Parathyroid adenoma (tissue), 2 donors: ENCODE data around the gene GGPS1.
"Not testable (repeated sequence)": the region's sequence is repeated elsewhere in the genome, so short reads cannot be mapped to it uniquely, and the experiment has no call there.

Experiments
- H2AFZ ChIP-seq: fragments of 300-600 bp; sonication (generic); one replicate; pipeline ENCODE4 v1.7.0; 2017; ENCODE audit warnings: antibody characterized with exemption, mild to moderate bottlenecking
- H3K27ac ChIP-seq: fragments of 300-600 bp; sonication (generic); one replicate; pipeline ENCODE4 v1.7.0; 2017
- H3K27me3 ChIP-seq: fragments of 300-600 bp; sonication (generic); one replicate; pipeline ENCODE4 v1.7.0; 2017; ENCODE audit warnings: low read length; ENCODE audit not compliant: control insufficient read depth, insufficient read depth
- H3K36me3 ChIP-seq: fragments of 300-600 bp; sonication (generic); one replicate; pipeline ENCODE4 v1.7.0; 2017; ENCODE audit warnings: low read length; ENCODE audit not compliant: control insufficient read depth, insufficient read depth
- H3K4me1 ChIP-seq: fragments of 300-600 bp; sonication (generic); one replicate; pipeline ENCODE4 v1.7.0; 2017; ENCODE audit warnings: control low read depth
- H3K4me2 ChIP-seq: fragments of 300-600 bp; sonication (generic); one replicate; pipeline ENCODE4 v1.7.0; 2017; ENCODE audit warnings: low read length
- H3K4me3 ChIP-seq: fragments of 300-600 bp; sonication (generic); one replicate; pipeline ENCODE4 v1.7.0; 2017; ENCODE audit warnings: low read depth, low read length
- H3K79me2 ChIP-seq: fragments of 300-600 bp; sonication (generic); one replicate; pipeline ENCODE4 v1.7.0; 2017; ENCODE audit warnings: control low read depth
- H3K9ac ChIP-seq: fragments of 300-600 bp; sonication (generic); one replicate; pipeline ENCODE4 v1.7.0; 2017; ENCODE audit warnings: mild to moderate bottlenecking
- H3K9me3 ChIP-seq: fragments of 300-600 bp; sonication (generic); one replicate; pipeline ENCODE4 v1.7.0; 2017; ENCODE audit warnings: low read length; ENCODE audit not compliant: control insufficient read depth
- TF ChIP-seq, protein P1 (sequence below): fragments of 300-600 bp; sonication (generic); IDR thresholded peaks from one replicate; pipeline ENCODE4 v1.7.0; 2017; ENCODE audit warnings: antibody characterized with exemption, mild to moderate bottlenecking
- donor health status: primary hyperparathyroidism.

Gene GGPS1

DNA sequence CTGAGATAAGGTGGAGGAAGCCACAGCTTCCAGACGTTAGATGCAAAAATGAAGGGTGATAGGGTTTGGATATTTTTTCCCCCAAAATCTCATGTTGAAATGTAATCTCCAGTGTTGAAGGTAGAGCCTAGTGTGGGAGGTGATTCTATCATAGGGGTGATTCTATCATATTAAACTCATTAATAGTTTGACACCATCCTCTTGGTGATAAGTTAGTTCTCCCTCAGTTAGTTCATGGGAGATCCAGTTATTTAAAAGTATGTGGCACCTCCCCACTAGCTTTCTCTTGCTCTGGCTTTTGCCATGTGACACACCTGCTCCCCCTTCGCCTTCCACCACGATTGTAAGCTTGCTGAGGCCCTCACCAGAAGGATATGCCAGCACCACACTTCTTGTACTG lies 30.5 kb downstream of the GGPS1 start:
- Histone ChIP-seq H3K9ac (no peak overlapping the region), H3K4me3 (no peak overlapping the region), H3K4me1 (no peaks in the 10 kb centered on the region), H2AFZ (no peak overlapping the region), H3K27me3 (no peaks in the 10 kb centered on the region), H3K4me2 (no peak overlapping the region), H3K79me2 (no peaks in the 10 kb centered on the region), H3K36me3 (no peaks in the 10 kb centered on the region), H3K9me3 (no peaks in the 10 kb centered on the region), H3K27ac (no peak overlapping the region)
- TF ChIP-seq, protein P1, sequence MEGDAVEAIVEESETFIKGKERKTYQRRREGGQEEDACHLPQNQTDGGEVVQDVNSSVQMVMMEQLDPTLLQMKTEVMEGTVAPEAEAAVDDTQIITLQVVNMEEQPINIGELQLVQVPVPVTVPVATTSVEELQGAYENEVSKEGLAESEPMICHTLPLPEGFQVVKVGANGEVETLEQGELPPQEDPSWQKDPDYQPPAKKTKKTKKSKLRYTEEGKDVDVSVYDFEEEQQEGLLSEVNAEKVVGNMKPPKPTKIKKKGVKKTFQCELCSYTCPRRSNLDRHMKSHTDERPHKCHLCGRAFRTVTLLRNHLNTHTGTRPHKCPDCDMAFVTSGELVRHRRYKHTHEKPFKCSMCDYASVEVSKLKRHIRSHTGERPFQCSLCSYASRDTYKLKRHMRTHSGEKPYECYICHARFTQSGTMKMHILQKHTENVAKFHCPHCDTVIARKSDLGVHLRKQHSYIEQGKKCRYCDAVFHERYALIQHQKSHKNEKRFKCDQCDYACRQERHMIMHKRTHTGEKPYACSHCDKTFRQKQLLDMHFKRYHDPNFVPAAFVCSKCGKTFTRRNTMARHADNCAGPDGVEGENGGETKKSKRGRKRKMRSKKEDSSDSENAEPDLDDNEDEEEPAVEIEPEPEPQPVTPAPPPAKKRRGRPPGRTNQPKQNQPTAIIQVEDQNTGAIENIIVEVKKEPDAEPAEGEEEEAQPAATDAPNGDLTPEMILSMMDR: no peak

GRCh38 chr1:235364189-235364588 lies 35.8 kb downstream of the GGPS1 start:
- H3K4me3 ChIP-seq, H3K27me3 ChIP-seq: not testable (repeated sequence)

DNA sequence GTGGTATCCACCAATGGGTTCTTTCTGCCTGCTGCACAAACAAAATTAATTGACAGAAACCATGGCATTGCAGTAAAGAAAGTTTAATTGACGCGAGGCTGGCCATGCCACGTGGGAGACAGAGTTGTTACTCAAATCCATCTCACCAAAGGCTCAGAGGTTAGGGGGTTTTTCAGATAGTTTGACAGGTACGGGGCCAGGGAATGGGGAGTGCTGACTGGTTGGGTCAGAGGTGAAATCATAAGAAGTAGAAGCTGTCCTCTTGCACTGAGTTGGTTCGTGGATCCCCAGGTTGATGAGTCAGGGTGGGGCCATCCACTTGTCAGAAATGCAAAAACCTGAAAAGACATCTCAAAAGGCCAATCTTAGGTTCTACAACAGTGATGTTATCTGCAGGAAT lies 37.9 kb downstream of the GGPS1 start:
- peak overlapping the region; percentile 68 for H2AFZ ChIP-seq
- no peak overlapping the region for H3K27ac ChIP-seq
- no peaks in the 10 kb centered on the region for H3K36me3 ChIP-seq
- peaks cover 8% of the 10 kb centered on the region for H3K79me2 ChIP-seq
- H3K4me3 ChIP-seq: no peak overlapping the region
- H3K4me2 ChIP-seq: no peak overlapping the region
- no peaks in the 10 kb centered on the region for H3K4me1 ChIP-seq
- TF ChIP-seq, protein P1: no peak
- H3K9ac ChIP-seq: no peak overlapping the region
- no peaks in the 10 kb centered on the region for H3K9me3 ChIP-seq
- H3K27me3 ChIP-seq: no peaks in the 10 kb centered on the region

More at GRCh38 chr1:235364189-235364588, 35.8 kb downstream of the GGPS1 start:
- not testable (repeated sequence) for H3K4me2 ChIP-seq, H3K36me3 ChIP-seq, H3K4me1 ChIP-seq, H3K9me3 ChIP-seq, H3K79me2 ChIP-seq, H3K9ac ChIP-seq, H3K27ac ChIP-seq, H2AFZ ChIP-seq

DNA sequence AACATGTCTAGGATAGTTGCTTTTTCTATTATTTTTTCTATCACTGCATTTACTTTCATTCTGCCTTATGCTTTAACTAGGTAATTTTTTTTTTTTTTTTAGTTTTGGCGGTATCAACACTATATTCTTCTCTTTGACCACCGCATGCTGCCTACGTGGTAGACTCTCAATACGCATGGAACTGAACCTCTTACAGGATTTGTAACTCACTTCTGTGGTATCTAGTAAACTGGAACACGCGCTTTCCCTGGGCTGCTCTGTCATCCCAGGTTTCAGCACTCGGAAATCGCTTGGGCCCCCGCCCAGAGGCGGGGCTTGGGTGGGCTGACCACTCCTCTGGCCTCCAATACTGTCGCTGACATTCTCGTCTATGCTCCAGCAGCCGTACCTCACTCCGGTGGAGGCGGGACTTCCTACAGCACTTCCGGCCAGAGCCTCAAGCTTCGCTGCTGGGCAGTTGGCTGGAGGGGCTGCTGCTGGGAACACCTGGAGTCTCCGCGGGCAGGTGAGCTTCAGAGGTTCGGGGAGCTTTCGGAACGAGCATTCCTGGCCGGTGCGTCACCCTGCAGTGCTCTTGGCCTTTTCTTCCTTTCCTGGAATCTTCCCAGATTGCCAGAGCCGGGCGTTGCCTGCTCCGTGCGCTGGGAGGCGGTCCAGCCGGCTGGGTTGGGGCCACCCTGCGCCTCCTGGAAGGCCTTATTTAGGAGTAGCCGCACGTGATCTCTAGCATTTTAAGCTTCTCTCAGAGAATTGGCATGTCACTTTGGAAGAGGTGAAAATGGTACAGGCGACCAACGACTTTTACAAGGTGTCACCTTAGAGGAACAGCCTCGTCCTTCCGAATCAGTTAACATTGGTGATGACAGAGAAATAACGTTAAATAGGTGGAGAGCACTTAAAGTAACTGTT lies 38.9 kb downstream of the GGPS1 start, which contains the start of gene TBCE:
Gene TBCE (plus strand): TSS at position 428 of the 909 bp plus-strand sequence. CDS start 12,623 bp downstream, outside the sequence.
- Histone ChIP-seq H3K4me2 (peak within 1 kb of the TSS; percentile 85), H3K4me3 (peak within 1 kb of the TSS; percentile 78), H3K36me3 (no peaks in the 10 kb centered on the region), H3K9ac (no peak within 1 kb of the TSS), H3K9me3 (no peaks in the 10 kb centered on the region), H3K4me1 (no peaks in the 10 kb centered on the region), H2AFZ (peak within 1 kb of the TSS; percentile 68), H3K27ac (peak within 1 kb of the TSS; percentile 43), H3K27me3 (no peaks in the 10 kb centered on the region), H3K79me2 (peaks cover 14% of the 10 kb centered on the region)
- TF ChIP-seq, protein P1: no peak

GRCh38 chr1:235368428-235368827 lies 40.1 kb downstream of the GGPS1 start:
- Histone ChIP-seq H3K9me3 (no peaks in the 10 kb centered on the region), H3K9ac (no peak overlapping the region), H3K36me3 (no peaks in the 10 kb centered on the region), H2AFZ (no peak overlapping the region), H3K27me3 (no peaks in the 10 kb centered on the region), H3K27ac (no peak overlapping the region), H3K4me1 (no peaks in the 10 kb centered on the region), H3K4me3 (peak overlapping the region; percentile 78), H3K4me2 (peak overlapping the region; percentile 85), H3K79me2 (peaks cover 14% of the 10 kb centered on the region)
- TF ChIP-seq, protein P1: no peak
